Large intestine (tissue), 3 donors: ENCODE results near the gene ONECUT2. TPM values are rescaled to one million over a fixed set of nuclear protein-coding genes. Genes with fewer than 3 reads are reported as not detected.

Experiments
- DNase-seq, 2 donors: peaks; one replicate each; pipeline versions ENCODE4 v3.0.0 to v3.0.0-alpha.2; 2013
- H3K27ac ChIP-seq: one replicate; pipeline ENCODE4 v1.5.1; 2013; ENCODE audit warnings: low read length
- H3K27me3 ChIP-seq: 2 replicates; pipeline ENCODE4 v1.6.1; 2013; ENCODE audit warnings: low read length; ENCODE audit not compliant: control insufficient read depth, insufficient read depth
- H3K36me3 ChIP-seq: 2 replicates; pipeline ENCODE4 v1.6.1; 2013; ENCODE audit warnings: low read length; ENCODE audit not compliant: control insufficient read depth, insufficient read depth
- H3K4me1 ChIP-seq: one replicate; pipeline ENCODE4 v1.6.1; 2013; ENCODE audit warnings: low read length; ENCODE audit not compliant: control insufficient read depth, insufficient read depth
- H3K4me3 ChIP-seq: one replicate; pipeline ENCODE4 v1.5.1; 2013; ENCODE audit warnings: low read length
- H3K9me3 ChIP-seq: one replicate; pipeline ENCODE4 v1.6.1; 2013; ENCODE audit warnings: mild to moderate bottlenecking, low read depth, low read length, moderate library complexity; ENCODE audit not compliant: control insufficient read depth
- WGBS: methylation state at CpG from one replicate; pipeline ENCODE4 v1.1.5; 2013; ENCODE audit warnings: low lambda C conversion rate; ENCODE audit not compliant: insufficient coverage; 5-methylcytosine and 5-hydroxymethylcytosine counted together
- polyA plus RNA-seq: library from polyadenylated mRNA; unstranded; fragments of 120-200 nt; gene quantifications from one replicate; pipeline ENCODE4 v1.2.1, GENCODE V29; 2013

The ONECUT2 gene
- polyA plus RNA-seq, 1 donor: 16.1 TPM

DNA sequence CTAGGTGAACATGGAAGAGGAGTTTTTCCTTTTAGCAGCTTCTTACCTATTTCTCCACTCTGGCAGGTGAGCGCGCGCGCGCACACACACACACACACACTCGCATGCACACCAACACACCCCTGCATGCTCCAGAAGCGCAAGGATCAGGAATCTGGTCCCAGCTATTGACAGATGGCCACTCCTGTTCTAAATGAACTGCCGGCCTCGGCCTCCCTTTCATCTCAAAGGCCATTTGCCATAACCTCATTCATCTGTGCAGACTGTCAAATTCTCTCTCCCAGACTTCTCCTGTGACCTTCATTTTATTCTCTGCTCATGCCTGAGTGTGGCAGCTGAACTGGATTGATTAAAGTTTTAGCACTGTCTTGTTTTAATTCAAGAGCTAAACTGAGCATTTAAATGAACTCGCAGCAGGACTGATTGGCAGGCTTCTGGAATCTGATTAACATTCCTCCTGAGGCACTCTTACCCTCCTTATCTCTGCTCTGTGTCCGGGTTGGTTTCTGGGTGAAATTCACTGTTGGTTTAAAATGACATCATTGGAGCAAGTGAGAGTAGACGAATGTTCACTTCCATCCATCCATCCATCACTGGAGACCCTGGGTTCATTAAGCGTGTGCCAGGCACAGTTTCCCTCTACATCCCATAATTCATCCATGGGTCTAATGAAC, 92.5 kb downstream of the ONECUT2 start:
- H3K4me1 ChIP-seq: peaks cover under 1% of the 10 kb centered on the region
- H3K4me3 ChIP-seq: no peak overlapping the region
- WGBS: 0% methylated on average over 2 of the region's 13 CpGs
- no peaks in the 10 kb centered on the region for H3K9me3 ChIP-seq
- H3K27me3 ChIP-seq: no peaks in the 10 kb centered on the region
- no peak overlapping the region for H3K27ac ChIP-seq
- H3K36me3 ChIP-seq: no peaks in the 10 kb centered on the region
- peak in 1 of 2 donors; percentile 7 for DNase-seq

GRCh38 chr18:57529151-57529550, 94.0 kb downstream of the ONECUT2 start:
- Histone ChIP-seq H3K4me3 (no peak overlapping the region), H3K27me3 (no peaks in the 10 kb centered on the region), H3K36me3 (no peaks in the 10 kb centered on the region), H3K9me3 (no peaks in the 10 kb centered on the region), H3K27ac (no peak overlapping the region), H3K4me1 (peaks cover 13% of the 10 kb centered on the region)
- 100% methylated on average over 1 of the region's 7 CpGs for WGBS
- DNase-seq: no peak

DNA sequence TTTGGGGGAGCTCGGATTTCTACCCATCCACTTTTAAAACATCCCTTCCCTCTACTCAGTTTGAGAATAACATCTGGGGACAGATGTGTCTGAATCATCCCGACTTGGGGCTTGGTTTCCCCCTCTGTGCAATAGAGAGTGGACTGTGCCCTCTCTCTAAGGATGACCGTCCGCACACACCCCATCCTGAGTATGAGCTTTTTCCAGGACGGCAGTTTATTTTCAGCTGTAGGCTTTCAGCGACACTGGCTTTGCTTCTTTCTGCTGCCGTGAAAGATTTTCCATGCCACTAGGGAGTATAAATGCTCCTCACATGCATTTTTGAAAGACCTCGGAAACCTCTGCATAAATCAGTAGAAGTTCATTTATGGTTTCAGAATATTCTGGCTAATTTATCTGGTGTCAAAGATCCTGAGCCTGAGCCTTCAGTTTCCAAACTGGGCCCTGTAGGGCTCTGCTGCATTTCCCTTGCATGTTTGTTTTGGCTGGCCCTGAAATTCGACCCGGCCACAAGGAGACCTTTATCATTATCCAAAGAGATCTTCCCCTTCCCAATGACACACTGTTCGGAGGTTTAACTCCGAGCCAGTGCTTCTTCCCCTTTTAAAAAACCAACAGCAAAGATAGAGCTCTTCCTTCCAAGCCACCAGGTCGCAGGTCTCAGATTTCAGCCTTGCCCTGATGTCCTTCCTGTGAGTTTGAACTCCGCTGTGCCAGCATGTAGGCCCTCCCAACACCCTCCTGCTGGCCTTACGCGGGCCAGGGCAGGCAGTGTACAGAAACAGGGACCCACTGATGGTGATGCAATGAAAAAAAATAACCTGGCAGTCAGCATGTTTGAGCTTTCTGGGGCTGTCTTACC, 98.1 kb downstream of the ONECUT2 start:
- H3K36me3 ChIP-seq: no peaks in the 10 kb centered on the region
- H3K27ac ChIP-seq: peak overlapping the region; percentile 3
- no peaks in the 10 kb centered on the region for H3K9me3 ChIP-seq
- H3K27me3 ChIP-seq: no peaks in the 10 kb centered on the region
- 30% methylated on average over 2 of the region's 16 CpGs for WGBS
- peak; percentile 33 to 61 for DNase-seq
- peaks cover 13% of the 10 kb centered on the region for H3K4me1 ChIP-seq
- no peak overlapping the region for H3K4me3 ChIP-seq

GRCh38 chr18:57533868-57534510, 98.8 kb downstream of the ONECUT2 start:
- no peaks in the 10 kb centered on the region for H3K9me3 ChIP-seq
- WGBS: 0% methylated on average over 1 of the region's 4 CpGs
- H3K4me3 ChIP-seq: no peak overlapping the region
- H3K27me3 ChIP-seq: no peaks in the 10 kb centered on the region
- no peaks in the 10 kb centered on the region for H3K36me3 ChIP-seq
- H3K27ac ChIP-seq: peak overlapping the region; percentile 3
- H3K4me1 ChIP-seq: peaks cover 13% of the 10 kb centered on the region
- no peak for DNase-seq

DNA sequence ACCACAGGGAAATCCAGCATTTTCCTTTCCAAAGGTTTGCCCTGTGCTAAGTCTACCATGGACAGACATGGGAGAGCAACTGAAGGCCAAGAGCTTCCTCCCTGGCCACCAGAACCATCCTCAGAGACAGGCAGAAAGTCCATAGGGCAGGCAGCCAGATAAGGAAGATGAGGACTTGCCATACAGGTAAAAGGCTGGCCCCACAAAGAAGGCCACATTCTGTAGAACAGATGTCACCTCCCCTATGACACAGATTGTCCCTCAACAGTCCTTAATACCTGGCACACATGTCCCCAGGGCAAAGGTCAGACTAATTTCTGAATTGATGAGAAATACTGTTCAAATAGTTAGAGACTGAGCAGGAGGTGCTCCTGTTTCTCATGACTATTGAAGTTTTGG, 99.3 kb downstream of the ONECUT2 start:
- Histone ChIP-seq H3K27ac (peak overlapping the region; percentile 3), H3K36me3 (no peaks in the 10 kb centered on the region)

DNA sequence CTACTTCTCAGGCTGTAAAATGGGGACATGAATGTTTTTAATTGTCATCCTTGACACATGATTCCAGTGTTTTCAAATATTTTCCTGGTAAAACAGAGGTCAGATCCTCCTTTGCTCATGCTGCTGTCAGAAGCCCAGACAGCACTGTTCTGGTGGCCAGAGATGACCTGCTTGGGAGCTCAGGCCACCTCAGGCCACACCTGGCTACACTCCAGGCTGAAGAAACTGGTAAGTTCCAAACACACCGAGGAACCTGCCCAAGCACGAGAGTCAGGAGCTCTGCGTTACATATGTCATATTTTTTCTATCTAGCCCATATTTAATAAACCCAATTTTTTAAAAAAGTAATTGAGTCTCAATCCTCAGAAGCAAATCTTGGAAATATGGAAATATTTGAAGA, 103.4 kb downstream of the ONECUT2 start:
- no CpG with 5 or more reads among the region's 3 CpGs for WGBS
- H3K4me3 ChIP-seq: no peak overlapping the region
- no peaks in the 10 kb centered on the region for H3K36me3 ChIP-seq
- H3K4me1 ChIP-seq: peaks cover 3% of the 10 kb centered on the region
- no peaks in the 10 kb centered on the region for H3K27me3 ChIP-seq
- no peak for DNase-seq
- H3K27ac ChIP-seq: no peak overlapping the region
- no peaks in the 10 kb centered on the region for H3K9me3 ChIP-seq

More for the DNA sequence above, 99.3 kb downstream of the ONECUT2 start:
- H3K4me3 ChIP-seq: no peak overlapping the region
- peaks cover 13% of the 10 kb centered on the region for H3K4me1 ChIP-seq
- DNase-seq: peak; percentile 29 to 62
- H3K9me3 ChIP-seq: no peaks in the 10 kb centered on the region
- no peaks in the 10 kb centered on the region for H3K27me3 ChIP-seq

- DNase-seq: no peak
- H3K27me3 ChIP-seq: no peaks in the 10 kb centered on the region
Measured at GRCh38 chr18:57539702-57540101, 104.5 kb downstream of the ONECUT2 start.

More at GRCh38 chr18:57539702-57540101, 104.5 kb downstream of the ONECUT2 start:
- Histone ChIP-seq H3K36me3 (no peaks in the 10 kb centered on the region), H3K27ac (no peak overlapping the region), H3K4me3 (no peak overlapping the region), H3K9me3 (no peaks in the 10 kb centered on the region), H3K4me1 (no peaks in the 10 kb centered on the region)
- no CpG with 5 or more reads among the region's 4 CpGs for WGBS

Other genes starting within 250 kb of the ONECUT2 start
- 2.6 TPM for gene ST8SIA3, start 82.8 kb upstream of the ONECUT2 start, polyA plus RNA-seq
- 20.0 TPM for gene FECH, start 151.3 kb downstream of the ONECUT2 start, polyA plus RNA-seq
- 141 TPM for gene NARS1, start 186.5 kb downstream of the ONECUT2 start, polyA plus RNA-seq